ENCODE measurements around the gene PJA1. TPM values are rescaled to one million over a fixed set of nuclear protein-coding genes. Genes with fewer than 3 reads are reported as not detected.

PJA1 gene
- total RNA-seq, 1 donor from 2014 or later: 29.7 TPM

DNA sequence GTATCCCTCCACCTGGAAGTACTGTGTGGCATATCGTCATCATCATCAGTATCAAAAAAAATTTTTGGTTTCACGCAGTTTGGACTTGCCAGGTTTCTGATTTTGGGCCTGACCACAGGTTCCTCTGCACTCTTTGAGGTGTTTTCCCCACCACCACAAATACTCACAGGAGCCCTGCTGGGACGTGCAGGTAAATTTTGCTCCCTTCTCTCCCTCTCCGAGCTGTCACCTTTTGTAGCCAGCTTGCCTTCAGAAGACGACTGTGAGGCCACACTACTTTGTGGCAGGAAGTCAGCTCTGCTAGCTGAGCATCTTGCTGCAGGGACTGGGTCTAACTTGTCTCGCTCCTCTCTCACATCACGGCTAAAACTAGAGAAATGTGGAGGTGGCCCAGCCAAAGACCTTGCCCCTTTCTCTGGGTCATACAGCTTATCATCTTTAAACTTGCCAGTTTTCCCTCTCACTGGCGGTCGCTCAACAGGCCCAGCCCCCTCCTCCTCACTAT, 2.8 kb downstream of the PJA1 start:
- Mint-ChIP-seq H3K36me3 (ENCODE audit: unreplicated experiment) (peaks cover 14% of the 10 kb centered on the region), H3K27ac (ENCODE audit: unreplicated experiment) (no peak overlapping the region)

DNA sequence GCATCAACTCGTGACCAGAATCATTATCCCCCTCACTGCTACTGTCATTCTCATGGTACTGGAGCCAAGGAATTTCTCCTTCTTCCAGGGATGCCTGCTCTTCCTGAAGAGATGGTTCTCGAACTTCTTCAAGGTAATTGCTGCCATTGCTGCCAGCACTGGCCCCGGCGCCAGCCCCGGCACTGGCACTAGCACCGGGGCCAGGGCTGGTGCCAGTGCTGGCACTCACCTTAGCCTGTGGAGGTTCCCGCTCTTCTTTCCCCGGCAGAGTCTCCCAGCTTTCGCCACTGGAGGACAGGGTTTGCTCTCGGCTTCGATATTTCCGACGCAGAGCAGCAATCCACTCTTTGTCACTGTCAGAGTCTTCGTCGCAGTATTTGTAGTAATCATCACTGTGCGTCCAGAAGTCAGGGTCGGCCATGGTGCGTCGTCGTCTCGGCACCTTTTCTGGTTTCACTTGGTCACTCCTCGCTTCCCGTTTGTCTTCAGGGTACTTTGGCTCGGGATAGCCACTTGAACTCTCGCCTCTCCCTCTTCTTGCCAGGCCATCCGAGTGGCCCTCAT, 3.4 kb downstream of the PJA1 start:
- Mint-ChIP-seq H3K27ac (ENCODE audit: unreplicated experiment) (no peak overlapping the region), H3K27me3 (ENCODE audit: unreplicated experiment) (no peaks in the 10 kb centered on the region), H3K4me3 (ENCODE audit: unreplicated experiment) (no peak overlapping the region), H3K36me3 (ENCODE audit: unreplicated experiment) (peaks cover 14% of the 10 kb centered on the region), H3K4me1 (ENCODE audit: unreplicated experiment) (peaks cover 17% of the 10 kb centered on the region), H3K9me3 (ENCODE audit: unreplicated experiment) (peaks cover 5% of the 10 kb centered on the region)
- TF ChIP-seq, protein P1, sequence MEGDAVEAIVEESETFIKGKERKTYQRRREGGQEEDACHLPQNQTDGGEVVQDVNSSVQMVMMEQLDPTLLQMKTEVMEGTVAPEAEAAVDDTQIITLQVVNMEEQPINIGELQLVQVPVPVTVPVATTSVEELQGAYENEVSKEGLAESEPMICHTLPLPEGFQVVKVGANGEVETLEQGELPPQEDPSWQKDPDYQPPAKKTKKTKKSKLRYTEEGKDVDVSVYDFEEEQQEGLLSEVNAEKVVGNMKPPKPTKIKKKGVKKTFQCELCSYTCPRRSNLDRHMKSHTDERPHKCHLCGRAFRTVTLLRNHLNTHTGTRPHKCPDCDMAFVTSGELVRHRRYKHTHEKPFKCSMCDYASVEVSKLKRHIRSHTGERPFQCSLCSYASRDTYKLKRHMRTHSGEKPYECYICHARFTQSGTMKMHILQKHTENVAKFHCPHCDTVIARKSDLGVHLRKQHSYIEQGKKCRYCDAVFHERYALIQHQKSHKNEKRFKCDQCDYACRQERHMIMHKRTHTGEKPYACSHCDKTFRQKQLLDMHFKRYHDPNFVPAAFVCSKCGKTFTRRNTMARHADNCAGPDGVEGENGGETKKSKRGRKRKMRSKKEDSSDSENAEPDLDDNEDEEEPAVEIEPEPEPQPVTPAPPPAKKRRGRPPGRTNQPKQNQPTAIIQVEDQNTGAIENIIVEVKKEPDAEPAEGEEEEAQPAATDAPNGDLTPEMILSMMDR (IDR thresholded peaks at IDR 0.05): no peak
- DNase-seq (ENCODE audit: extremely low spot score, unreplicated experiment): peak; percentile 75

More for the DNA sequence above, 2.8 kb downstream of the PJA1 start:
- Mint-ChIP-seq H3K9me3 (ENCODE audit: unreplicated experiment) (peaks cover 5% of the 10 kb centered on the region), H3K4me1 (ENCODE audit: unreplicated experiment) (peaks cover 17% of the 10 kb centered on the region), H3K27me3 (ENCODE audit: unreplicated experiment) (no peaks in the 10 kb centered on the region), H3K4me3 (ENCODE audit: unreplicated experiment) (no peak overlapping the region)
- no peak for DNase-seq (ENCODE audit: extremely low spot score, unreplicated experiment)
- TF ChIP-seq, protein P1 (IDR thresholded peaks at IDR 0.05): no peak

DNA sequence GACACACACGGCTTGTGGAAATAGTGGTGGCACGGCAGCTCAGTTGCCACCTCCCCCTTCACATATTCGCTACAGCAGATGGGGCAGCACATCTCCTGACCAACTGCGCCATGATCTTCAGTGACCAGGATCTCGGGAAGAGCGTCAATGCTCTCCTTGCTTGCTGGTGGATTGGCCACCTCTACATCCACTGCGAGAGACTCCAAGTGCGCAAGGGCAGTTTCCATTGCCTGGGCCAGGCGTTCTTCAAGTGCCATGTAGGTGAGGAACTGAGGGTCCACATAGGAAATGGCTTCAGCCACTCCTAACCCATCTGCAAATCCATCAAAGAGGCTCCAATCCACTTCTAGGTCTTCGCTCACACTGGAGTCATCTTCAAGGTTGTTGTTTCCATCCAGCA, 3.9 kb downstream of the PJA1 start:
- TF ChIP-seq, protein P1 (IDR thresholded peaks at IDR 0.05): no peak
- Mint-ChIP-seq H3K4me1 (ENCODE audit: unreplicated experiment) (peaks cover 17% of the 10 kb centered on the region), H3K9me3 (ENCODE audit: unreplicated experiment) (peaks cover 5% of the 10 kb centered on the region), H3K27me3 (ENCODE audit: unreplicated experiment) (no peaks in the 10 kb centered on the region), H3K27ac (ENCODE audit: unreplicated experiment) (no peak overlapping the region), H3K4me3 (ENCODE audit: unreplicated experiment) (no peak overlapping the region), H3K36me3 (ENCODE audit: unreplicated experiment) (peaks cover 14% of the 10 kb centered on the region)
- DNase-seq (ENCODE audit: extremely low spot score, unreplicated experiment): peak; percentile 56

DNA sequence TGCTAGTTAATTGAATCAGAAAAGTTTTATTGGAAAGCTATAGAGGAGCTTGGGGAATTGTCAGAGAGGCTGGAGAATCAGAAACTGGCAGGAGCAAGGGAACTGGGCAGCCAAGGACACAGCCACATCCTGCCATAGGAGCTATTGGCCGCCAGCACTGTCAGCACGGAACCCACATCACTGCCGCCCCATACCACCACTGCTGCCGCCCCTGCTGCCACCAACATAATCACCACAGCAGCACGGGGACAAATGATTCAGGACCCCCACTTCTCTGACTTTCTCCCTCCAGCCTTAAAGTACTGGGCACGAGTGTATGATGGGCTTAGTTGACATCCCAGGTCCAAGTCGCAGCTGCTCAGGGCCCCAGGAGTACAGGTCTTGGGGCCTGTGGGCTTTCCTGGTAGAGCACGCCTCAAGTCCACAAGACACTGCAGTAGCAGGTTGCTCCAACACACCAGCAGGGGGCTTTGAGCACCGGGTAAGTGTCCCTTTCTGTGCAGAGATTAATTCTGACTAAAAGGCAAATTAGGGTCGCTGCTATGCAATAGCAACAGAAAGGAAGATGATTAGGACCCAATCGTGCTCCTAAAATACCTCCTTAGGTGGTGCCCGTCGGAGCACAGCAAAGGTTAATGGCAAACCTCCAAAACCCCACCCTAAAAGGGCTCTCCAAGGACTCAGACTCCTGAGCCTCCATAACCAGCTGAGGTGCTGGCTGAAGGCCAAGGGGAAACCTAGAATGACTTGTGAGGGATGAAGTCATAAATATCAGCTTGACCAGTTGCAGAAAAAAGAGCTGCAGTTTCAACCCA, 6.9 kb downstream of the PJA1 start:
- Mint-ChIP-seq H3K4me3 (ENCODE audit: unreplicated experiment) (no peak overlapping the region), H3K4me1 (ENCODE audit: unreplicated experiment) (peaks cover 8% of the 10 kb centered on the region), H3K36me3 (ENCODE audit: unreplicated experiment) (peaks cover 14% of the 10 kb centered on the region), H3K27ac (ENCODE audit: unreplicated experiment) (no peak overlapping the region), H3K27me3 (ENCODE audit: unreplicated experiment) (no peaks in the 10 kb centered on the region), H3K9me3 (ENCODE audit: unreplicated experiment) (peaks cover 8% of the 10 kb centered on the region)
- DNase-seq (ENCODE audit: extremely low spot score, unreplicated experiment): peak; percentile 73
- TF ChIP-seq, protein P1 (IDR thresholded peaks at IDR 0.05): peak; percentile 42

DNA sequence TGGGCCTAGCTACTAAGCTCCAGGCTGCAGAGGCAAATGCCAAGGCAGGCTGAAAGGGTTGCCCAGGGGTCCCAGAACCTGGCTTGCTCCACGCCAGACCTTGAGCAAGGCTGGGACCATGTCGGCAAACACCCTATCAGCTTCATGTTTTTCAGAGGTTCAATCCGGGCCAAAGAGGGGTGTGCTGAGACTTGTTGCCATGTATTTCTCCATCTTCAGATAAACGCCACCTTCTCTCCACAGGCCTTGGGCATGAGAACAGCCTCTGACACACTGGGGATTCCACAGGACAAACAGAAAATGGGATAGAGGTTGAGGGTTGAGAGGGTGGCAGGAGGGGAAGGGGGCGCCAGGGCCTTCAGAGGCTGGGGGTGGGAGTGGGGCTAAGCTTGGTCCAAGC, 8.6 kb downstream of the PJA1 start:
- H3K36me3 Mint-ChIP-seq (ENCODE audit: unreplicated experiment): peaks cover 3% of the 10 kb centered on the region
- peaks cover 8% of the 10 kb centered on the region for H3K9me3 Mint-ChIP-seq (ENCODE audit: unreplicated experiment)
- TF ChIP-seq, protein P1 (IDR thresholded peaks at IDR 0.05): no peak
- no peak overlapping the region for H3K4me3 Mint-ChIP-seq (ENCODE audit: unreplicated experiment)
- H3K4me1 Mint-ChIP-seq (ENCODE audit: unreplicated experiment): peaks cover 8% of the 10 kb centered on the region
- peak; percentile 21 for DNase-seq (ENCODE audit: extremely low spot score, unreplicated experiment)
- no peak overlapping the region for H3K27ac Mint-ChIP-seq (ENCODE audit: unreplicated experiment)
- no peaks in the 10 kb centered on the region for H3K27me3 Mint-ChIP-seq (ENCODE audit: unreplicated experiment)

Data from osteocyte (in vitro differentiated cells).